ENCODE results near the gene DUOXA1.
"Not testable (repeated sequence)": the region's sequence is repeated elsewhere in the genome, so short reads cannot be mapped to it uniquely, and the experiment has no call there.

DUOXA1 gene

DNA sequence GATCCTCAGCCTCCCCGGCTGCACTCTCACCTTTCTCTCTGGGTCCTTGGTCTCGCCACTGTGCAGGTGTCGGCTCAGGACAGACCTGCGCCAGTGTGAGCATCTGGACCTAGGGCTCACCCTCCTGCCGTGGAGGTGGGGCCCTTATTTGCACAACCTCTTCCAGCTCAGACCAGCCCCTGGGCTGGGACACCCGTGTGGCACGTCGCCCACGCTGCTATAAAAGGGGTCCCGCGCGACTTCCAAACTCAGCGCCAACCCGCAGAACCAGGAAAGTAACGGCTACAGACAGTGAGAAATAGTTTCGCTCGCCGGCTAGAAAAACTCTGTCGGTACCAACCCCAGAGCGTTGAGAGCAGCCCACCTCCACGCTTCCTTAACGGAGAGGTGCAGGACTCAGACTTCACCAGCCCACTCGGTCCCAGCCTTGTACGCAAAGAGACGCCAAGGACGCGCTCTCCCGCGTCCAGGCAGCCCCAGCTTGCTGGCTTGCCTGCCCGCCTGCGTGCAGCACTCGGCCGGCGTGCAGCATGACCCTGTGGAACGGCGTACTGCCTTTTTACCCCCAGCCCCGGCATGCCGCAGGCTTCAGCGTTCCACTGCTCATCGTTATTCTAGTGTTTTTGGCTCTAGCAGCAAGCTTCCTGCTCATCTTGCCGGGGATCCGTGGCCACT, 15.5 kb downstream of the DUOXA1 start, which contains the start of the genes DUOX2 and DUOXA2:
Gene DUOX2, minus strand, starts transcription at position 97 of the 675 bp plus-strand sequence. CDS start 761 bp downstream, outside the sequence.
Gene DUOXA2, plus strand, starts transcription at position 251 of the 675 bp plus-strand sequence. Its CDS starts 280 bp downstream, at position 531.
- DNase-seq (ENCODE audit: low read depth in 2 of 2), result no peak

DNA sequence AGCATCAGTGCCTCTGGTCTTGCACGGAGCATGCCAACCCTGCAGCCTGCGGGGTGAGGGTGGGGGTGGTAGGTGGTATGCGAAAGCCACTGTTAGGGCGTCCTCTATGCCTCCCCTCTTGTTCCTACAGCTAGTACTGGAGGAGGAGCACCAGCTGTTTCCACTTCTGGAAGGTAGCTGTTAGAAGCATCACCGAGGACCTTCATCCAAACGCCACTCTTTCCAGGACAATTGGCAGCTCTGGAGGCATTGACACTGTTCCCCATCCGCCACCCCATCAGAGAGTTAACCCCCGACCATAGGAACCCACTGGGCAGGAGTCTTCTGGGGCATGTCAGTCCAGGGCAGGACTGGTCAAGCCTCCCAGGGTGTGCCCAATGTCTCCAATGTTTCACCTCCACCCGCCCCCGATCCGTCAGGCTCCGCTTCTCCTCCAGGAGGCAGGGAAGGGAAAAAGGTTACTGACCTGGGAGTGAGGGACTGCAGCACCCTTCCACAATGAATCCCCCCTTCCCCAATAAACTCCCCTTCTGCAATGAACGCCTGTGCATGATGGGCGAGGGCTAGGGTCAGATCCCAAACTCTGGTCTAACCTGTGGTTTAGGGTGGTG, 16.2 kb downstream of the DUOXA1 start:
- no peak for DNase-seq (ENCODE audit: low read depth in 2 of 2)

DNA sequence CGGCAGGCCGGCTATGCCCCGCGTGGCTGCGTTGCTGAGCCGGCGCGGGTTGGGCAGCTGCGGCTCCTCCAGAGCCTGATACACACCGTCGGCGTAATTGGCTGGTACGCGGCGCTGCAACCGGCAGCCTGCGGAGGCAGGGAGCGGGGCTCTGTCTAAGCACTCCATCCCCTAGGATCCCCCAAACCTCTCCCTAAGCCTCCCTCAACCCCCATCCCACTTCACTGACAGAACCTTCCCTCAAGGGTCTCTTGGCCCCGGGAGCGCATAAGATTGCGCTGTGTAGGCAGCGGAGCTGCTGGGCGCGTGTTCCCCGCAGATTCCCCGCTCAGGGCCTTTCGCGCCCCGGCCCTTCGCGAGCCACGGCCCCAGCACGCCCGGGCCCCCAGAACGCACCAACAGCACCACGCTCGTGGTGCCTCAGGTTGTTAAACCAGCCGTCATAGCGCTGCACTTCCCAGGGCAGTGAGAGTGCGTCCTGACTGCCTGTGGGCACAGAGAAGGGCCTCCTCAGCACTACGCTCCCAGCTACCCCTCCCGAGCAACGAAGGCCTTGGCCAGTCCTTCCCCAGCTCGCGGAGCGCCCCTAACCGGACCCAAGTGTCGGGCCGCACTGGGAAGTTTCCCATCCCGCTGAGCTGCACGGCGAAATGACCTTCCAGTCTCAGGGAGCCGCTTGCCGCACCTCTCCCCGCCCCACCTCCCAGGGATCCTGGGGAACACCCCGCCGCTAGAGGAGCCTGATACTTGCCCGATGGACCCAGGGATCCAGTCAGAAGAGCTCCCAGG, 16.9 kb downstream of the DUOXA1 start:
- DNase-seq (ENCODE audit: low read depth in 2 of 2), result no peak

DNA sequence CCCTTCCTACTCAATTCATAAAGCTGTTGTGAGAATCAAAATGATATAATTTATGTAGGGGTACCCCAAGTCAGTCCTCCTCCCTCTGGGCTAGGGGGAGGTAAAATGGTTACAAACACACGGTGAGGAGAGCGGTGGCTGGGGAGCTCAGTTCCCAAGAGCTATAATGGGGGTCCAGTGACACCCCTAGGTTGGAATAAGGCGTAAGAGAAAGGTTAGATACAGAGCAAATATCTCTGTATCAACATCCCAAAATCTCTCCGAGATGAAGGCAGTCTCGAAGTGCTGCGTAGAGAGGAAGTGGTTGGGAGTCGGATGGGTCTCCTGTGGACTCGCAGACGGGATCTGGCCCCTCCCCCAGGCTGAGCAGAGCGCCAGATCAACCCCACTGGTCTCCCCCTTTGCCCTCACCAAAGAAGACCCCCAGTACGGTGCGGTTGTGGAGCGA, 17.5 kb downstream of the DUOXA1 start:
- DNase-seq (ENCODE audit: low read depth in 2 of 2), result no peak

DNA sequence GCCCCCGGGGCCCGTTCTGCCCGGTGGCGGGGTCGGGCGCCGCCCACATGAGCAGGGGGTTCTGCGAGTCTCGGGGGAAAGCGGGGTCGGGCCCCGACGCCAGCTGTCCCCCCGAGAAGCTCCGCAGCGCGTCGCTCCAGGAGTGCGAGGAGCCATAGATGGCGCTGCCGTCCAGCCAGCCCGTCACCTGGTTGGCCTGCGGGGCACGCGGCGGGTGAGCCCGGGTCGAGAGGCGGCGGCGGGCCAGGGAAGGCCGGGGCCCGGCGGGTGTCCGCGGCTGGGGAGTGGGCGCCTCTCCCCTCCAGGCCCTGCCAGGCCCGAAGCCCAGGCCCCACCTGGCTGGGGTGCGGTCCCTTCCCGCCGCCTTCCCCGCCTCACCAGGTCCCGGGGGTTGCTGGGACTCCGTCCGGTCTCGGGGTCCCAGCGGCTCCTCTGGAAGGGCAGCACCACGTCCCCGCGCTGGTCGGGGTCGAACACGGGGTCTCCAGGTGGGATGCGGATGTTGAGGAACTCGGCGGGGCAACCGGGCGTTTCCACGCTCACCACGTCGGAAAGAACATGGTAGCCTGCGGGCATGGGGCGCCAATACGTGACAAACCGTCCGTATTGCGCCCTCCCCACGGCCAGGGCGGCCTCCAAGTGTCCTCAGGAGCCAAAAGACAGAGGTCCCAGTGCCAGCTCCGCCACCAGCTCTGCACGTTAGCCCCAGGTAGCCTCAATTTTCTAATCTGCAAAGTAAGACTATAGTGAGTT, 18.1 kb downstream of the DUOXA1 start:
- no peak for DNase-seq (ENCODE audit: low read depth in 2 of 2)

DNA sequence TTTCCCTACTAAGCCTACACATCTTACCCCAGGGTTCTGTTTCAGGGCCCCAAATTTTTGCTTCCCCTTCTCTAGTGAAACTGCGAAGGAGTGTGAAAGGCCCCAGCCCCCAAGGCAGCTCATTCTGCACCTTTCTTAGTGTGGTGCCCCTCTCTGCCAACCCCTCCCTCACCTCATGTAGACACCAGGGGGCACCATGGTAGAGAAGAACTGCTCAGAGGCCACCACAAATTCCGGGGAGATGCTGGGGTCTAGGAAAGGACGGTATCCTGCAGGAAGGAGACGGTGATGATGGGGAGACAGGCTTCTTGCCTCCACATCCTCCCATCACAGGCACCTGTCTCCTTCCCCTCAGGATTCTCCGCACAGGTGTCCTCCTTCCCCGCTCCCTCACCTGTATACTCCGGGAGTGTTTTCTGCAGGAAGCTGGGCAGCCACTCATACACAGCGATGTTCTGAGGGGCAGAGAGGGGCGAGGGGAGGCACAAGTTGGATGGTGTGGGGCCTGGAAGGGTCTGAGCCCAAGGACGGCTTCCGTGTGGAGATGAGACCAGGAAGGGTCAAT, 19.3 kb downstream of the DUOXA1 start:
- no peak for DNase-seq (ENCODE audit: low read depth in 2 of 2)

DNA sequence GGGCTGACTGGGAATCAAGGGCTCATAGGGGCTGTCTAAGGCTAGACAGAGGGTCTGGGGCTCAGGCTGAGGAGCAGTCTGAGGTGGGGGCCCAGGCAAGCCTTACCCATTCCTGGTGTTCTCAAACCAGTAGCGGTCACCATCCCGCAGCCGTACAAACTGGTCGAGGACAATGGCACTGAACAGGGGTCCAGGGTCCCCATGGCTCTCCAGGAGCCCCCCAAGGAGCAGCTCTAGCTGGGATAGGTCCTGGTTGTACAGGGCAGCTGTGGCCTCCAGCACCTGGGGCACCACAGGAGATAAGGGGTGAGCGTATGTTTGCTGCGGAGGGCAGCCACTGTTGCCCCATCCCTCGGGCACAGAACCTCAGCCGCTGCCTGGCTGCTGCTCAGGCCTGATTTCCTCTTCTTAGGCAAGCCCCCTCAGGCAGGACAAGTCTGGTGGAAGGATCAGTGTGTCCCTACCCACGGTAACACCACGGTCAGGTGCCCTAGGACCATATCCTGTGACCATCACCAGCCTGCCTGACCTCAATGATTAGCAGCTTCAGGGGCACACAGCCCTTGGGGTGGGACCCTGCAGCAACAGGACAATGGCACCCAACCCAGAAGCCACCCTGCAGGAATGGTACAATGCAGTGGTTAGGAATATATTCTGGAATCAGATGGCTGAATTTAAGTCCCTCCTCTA, 21.6 kb downstream of the DUOXA1 start:
- DNase-seq (ENCODE audit: low read depth in 2 of 2), result no peak

DNA sequence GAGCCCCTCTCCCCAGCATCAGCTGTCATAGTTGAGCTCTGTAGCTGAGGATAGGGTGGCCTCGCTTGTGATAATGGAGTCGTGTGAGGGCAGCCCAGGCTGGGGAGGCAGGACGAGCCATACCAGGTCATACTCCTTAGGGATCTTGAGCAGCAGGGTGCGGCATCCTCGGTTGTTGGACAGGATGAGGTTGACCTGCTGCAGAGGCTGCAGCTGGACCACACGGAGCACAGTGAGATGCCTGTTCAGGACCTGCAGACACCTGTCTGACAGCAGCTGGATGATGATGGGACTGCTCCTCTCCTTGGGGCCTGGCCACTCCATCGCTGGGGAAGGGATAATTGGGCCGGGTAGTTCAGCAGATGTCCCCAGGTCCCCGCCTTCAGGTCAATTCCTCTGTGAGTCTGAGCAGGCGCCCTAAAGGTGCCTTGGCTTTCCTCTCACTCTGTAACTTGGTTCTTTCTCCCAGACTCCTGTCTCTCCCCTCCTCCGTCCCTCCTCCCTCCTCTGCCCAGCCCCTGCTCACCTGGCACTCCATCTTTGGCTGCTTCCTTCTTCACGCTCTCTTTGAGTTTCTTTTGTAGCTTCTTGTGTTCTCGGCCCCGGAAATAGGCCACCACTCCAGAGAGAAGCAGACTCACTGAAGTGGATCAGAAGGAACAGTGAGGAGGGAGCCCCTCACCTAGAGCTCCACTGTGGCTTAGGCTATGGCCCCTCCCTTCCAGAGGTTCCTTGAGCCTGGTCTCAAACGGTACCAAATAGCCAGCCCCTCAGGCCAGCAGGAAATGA, 23.5 kb downstream of the DUOXA1 start:
- DNase-seq (ENCODE audit: low read depth in 2 of 2), result no peak

DNA sequence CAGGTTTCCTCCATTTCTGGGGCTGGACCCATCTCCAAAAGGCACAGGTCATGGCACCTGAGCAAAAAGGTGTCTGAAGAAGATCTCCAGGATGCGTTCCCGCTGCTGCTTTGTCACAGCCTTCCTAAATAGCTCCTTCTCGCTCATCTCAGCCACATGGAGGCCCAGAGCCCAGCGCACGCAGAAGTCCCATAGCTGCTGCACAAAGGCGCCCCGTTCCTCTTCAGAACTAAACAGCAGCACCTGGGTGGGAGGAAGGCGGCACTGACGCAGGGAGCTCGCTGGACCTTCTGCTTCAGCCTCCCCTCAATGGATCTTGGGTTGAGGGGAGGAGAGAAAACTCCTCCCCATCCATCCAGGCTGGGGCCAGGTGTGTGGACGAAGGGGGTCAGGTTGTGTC, 24.1 kb downstream of the DUOXA1 start:
- DNase-seq (ENCODE audit: low read depth in 2 of 2), result no peak

DNA sequence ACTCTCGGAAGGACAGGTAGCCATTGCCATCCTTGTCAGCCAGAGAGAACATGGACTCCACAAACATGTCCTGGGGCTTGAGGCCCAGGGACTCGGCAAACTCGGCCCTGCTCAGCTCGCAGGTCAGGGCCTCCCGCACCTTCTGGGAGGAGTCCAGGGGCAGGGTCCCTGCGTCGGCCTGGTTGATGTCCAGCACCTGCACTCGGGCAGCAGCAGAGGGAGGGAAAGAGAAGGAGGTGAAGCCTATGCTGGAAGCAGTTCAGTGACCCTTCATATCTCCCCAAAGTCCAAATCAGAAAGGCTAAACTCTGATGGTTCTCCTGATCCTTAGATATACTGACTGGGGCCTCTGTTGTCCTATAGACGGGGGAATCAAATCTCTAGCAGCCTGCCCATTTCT, 25.5 kb downstream of the DUOXA1 start:
- DNase-seq (ENCODE audit: low read depth in 2 of 2), result not testable (repeated sequence)

DNA sequence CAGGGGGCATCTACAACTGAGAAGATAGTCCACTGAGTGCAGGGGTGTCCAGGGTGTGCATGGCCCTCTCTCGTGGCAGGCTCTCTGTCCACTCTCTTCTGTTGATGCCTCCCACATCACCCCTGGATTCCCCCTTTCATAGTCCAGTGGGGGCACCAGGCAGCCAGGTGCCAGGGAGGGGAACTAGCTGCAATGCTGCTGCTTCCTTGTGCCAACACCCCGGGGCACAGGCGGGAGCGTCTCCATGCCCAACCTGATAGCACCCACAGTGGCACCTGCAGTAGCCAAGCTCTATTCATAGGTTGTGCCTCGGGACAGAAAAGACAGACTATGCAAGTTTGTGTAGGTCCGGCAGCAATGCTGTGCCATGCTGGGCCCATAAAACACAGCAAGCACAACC, 27.5 kb downstream of the DUOXA1 start:
- DNase-seq (ENCODE audit: low read depth in 2 of 2), result no peak

DNA sequence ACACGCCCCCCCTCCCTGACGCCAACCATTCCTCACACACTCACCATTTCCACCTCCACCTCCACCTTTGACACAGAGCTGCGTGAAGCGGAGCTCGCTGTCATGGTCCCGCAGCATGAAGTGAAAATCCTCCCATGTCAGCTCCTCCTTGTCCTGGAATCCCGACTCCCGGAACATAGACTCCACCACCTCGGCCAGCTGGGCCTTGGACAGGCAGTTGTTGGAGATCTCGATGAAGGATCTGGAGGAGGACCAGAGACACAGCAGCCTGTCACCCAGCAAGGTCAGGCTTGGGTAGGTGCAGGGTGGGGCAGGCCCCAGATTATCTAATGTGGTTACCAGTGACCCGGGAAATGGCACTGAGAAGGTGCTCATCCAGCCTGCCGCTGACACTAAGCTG, 27.9 kb downstream of the DUOXA1 start:
- no peak for DNase-seq (ENCODE audit: low read depth in 2 of 2)

DNA sequence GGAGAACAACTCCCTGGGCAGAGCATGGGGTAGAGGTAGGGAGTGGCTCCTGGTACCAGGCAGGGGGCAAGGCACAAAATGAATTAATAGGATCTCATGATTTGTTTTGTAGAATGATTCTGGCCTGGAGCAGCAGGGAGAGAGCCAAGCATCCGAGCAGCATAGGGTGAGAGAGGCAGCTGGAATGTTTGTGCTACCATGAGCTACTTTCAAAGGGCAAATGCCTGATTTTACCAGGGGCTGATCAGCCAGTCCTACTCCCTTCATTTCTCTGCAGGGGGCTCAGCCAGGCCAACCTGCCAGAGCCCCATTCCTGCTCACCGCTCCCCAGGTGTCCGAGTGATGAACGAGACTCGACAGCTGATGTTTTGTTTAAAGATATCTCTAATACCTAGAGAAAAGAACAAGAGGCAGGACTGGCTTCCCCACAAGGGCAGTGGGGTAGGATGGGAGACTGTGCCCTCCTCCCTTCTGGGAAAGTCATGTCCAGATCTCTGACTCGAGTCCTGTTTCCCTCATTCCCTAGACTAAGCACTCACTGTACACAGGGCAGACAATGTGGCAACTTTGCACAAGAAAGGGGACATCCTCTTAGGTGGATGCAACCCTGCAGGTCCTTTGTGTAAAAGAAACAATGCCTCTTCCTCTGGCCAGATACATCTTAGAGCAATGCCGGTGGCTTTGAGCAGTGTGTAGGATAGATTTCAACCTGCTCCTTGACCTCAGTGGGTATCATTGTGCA, 28.6 kb downstream of the DUOXA1 start:
- DNase-seq (ENCODE audit: low read depth in 2 of 2), result no peak

DNA sequence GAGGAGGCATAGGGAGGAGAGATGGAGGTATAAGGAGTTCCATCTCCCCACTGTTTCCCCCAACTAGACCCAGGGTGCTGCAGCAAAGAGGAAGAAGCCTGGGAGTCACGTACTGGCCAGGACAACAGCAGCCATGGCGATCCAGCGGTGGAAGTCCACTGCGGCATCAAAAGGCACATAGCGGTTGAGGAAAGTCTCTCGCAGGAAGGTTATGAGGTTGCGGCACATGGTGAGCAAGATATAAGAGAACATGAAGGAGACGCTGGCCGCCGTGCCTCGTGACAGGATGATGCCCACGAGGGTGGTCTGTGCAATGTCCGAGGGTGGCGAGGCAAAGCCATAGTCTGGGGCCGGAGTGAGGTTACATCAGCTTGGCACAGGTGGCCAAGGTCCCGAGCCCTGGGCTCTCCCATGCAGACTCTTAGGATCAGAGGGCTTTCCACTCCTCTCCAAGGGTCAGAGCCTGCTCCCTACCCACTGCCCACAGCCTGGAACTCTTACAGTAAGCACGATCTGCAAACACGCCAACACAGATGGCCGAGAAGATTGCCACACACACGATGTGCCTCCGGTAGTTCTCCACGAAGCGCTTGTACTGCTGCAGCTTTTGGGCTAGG, 30.0 kb downstream of the DUOXA1 start:
- DNase-seq (ENCODE audit: low read depth in 2 of 2), result no peak

DNA sequence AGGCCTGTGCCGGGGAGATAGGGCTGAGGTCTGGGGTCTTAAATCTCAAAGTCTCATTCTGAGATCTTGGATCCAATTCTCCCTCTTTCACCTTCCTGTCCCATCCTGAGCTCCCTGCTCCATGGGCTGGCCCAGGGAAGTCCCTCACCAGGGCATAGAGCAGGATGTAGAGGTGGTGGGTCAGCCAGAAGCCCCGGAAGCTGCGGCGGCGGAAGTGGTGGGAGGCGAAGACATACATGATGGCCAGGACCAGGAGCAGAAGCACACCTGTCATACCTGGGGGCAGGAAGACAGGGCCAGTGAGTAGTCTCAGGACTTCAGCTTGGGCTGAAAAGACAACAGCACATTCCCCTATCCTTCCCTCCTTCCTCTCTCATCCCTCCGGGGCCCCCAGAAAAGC, 32.2 kb downstream of the DUOXA1 start:
- no peak for DNase-seq (ENCODE audit: low read depth in 2 of 2)

DNA sequence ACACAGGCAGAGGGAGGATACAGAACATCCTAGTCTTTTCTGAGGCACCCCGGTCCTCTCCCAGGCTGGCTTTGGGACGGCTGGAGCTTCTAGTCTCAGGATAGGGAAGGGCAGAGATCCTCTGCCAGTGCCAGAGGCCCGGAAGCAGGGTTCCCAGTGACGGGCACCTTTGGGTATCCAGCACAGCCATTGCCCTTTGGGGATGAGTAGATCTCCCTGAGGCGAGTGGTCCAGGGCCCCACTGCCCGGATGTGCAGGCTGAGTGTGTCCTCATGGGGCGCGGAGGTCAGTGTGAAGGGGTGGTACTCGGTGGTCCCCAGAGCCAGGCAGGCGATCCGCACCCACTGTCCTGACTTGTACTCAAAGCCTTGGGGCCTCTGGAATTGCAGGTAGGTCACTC, 34.0 kb downstream of the DUOXA1 start:
- no peak for DNase-seq (ENCODE audit: low read depth in 2 of 2)

DNA sequence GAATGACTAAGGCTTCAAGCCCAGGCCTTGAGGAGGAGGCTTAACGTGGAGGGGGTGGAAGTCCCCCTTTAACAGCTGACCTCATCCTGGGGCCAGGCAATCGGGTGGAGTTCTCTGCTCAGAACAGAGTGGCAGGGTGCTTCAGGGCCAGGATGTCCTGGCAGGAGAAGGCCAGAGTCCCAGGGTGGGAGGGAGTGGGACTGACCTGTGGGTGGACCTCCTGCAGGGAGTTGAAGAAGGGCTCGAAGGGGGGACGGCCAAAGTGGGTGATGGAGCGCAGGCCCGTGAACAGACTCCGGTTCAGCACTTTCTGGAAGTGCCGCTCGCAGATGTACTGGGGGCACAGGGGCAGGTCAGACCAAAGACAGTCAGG, 35.3 kb downstream of the DUOXA1 start:
- no peak for DNase-seq (ENCODE audit: low read depth in 2 of 2)

DNA sequence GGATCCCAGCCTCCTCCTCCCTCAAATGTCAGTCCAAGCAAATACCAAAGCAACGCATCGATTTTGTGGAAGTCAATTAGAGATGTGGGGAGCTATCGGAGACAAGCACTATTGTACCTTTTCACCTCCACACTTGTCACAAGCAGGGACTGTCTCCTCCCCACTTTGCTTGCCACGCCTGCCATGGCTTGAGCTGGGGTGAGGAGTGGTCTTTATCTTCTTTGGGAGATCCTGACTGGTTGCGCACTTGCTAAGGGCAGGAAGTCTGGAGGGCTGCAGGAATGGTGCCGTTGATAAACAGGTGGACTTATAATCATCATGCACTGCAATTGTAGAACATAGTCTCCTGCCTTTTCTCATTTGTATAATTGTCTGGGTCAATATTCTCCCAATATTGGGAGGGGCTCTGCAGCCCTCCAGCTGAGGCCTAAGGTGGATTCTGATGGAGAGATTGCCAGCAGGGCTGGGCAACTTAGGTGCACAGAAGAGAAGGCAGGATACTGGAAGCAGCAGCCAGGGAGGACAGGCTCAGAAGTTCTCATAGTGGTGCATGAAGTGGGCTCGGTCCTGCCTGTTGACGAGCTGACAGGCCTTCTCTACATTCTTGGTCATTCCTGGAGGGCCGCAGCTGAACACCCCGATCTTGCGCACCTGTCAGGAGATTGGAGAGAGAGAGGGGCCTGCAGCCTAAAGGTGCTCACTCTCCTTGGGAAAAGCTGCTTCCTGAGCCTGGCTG, 35.9 kb downstream of the DUOXA1 start:
- no peak for DNase-seq (ENCODE audit: low read depth in 2 of 2)
